Vagina (tissue), 2 donors: ENCODE measurements around the gene ABCA10. TPM values are rescaled to one million over a fixed set of nuclear protein-coding genes. Genes with fewer than 3 reads are reported as not detected.

ENCODE experiments used
- DNase-seq, 2 donors: peaks; one replicate each; pipeline ENCODE4 v3.0.0-alpha.2; 2017; ENCODE audit errors: extremely low spot score in 2 of 2
- H3K27ac ChIP-seq: fragments of 200-600 bp; sonication (generic); one replicate; pipeline ENCODE4 v1.5.1; 2019
- H3K27me3 ChIP-seq: fragments of 200-600 bp; sonication (generic); one replicate; pipeline ENCODE4 v1.5.1; 2019
- H3K36me3 ChIP-seq, 2 donors: fragments of 200-600 bp; sonication (generic); one replicate each; pipeline ENCODE4 v1.5.1; 2017 to 2019
- H3K4me1 ChIP-seq: fragments of 200-600 bp; sonication (generic); one replicate; pipeline ENCODE4 v1.5.1; 2019
- H3K4me3 ChIP-seq, 2 donors: fragments of 200-600 bp; sonication (generic); 1 replicate in 1 of 2; 2 replicates in 1 of 2; pipeline ENCODE4 v1.5.1; 2016 to 2019
- H3K9me3 ChIP-seq: fragments of 200-600 bp; sonication (generic); one replicate; pipeline ENCODE4 v1.5.1; 2019
- CTCF ChIP-seq, 3 experiments: fragments of 450-650 bp in 2 of 3; fragments of 200-600 bp in 1 of 3; sonication (generic) in 1 of 3; IDR thresholded peaks; one replicate each; pipeline ENCODE4 v1.5.1; 2017 to 2019; ENCODE audit warnings: antibody characterized with exemption in 3 of 3, mild to moderate bottlenecking in 2 of 3, moderate library complexity in 2 of 3
- POLR2A ChIP-seq, 2 donors: fragments of 450-650 bp; IDR thresholded peaks; one replicate each; pipeline ENCODE4 v1.6.1; 2017; ENCODE audit warnings: antibody characterized with exemption in 2 of 2, mild to moderate bottlenecking in 2 of 2, moderate library complexity in 2 of 2
- POLR2AphosphoS5 ChIP-seq, 2 donors: sonication (generic); formaldehyde crosslinking; IDR thresholded peaks; one replicate each; pipeline ENCODE4 v1.9.0; 2017; ENCODE audit warnings: antibody characterized with exemption in 2 of 2, mild to moderate bottlenecking in 2 of 2, low read depth in 1 of 2; ENCODE audit not compliant: insufficient read depth in 1 of 2
- intact Hi-C: fragments of 100-400 bp; cut with DNase I; formaldehyde crosslinking; loops from one replicate; pipeline ENCODE4 v1.15.1; 2023
- total RNA-seq: library from RNA; depleted of rRNA; stranded (reverse); fragments of >200 nt; gene quantifications from one replicate; pipeline ENCODE4 v1.2.3, GENCODE V29; 2016

ABCA10 gene
- total RNA-seq, 1 donor from 2014 or later: 32.2 TPM

GRCh38 chr17:69268543-69269014, 40.0 kb upstream of the ABCA10 start:
- TF ChIP-seq CTCF (IDR thresholded peaks at IDR 0.05): no peak
- TF ChIP-seq POLR2A (IDR thresholded peaks at IDR 0.05): no peak
- TF ChIP-seq POLR2AphosphoS5 (IDR thresholded peaks at IDR 0.05; ENCODE audit: insufficient read depth in 1 of 2, low read depth in 1 of 2): no peak
- Histone ChIP-seq H3K9me3 (no peaks in the 10 kb centered on the region), H3K4me1 (no peaks in the 10 kb centered on the region), H3K4me3 (no peak overlapping the region), H3K27me3 (no peaks in the 10 kb centered on the region), H3K36me3 (peaks cover 0 to 4% of the 10 kb centered on the region in 2 donors), H3K27ac (no peak overlapping the region)
- no peak for DNase-seq
- intact Hi-C loops: no loop called here

GRCh38 chr17:69267219-69267618, 38.6 kb upstream of the ABCA10 start:
- intact Hi-C loops: no loop called here
- H3K27me3 ChIP-seq: no peaks in the 10 kb centered on the region

GRCh38 chr17:69265873-69266272, 37.2 kb upstream of the ABCA10 start:
- Histone ChIP-seq H3K27ac (no peak overlapping the region), H3K4me3 (no peak overlapping the region), H3K36me3 (peaks cover 0 to 4% of the 10 kb centered on the region in 2 donors), H3K9me3 (no peaks in the 10 kb centered on the region), H3K4me1 (no peaks in the 10 kb centered on the region), H3K27me3 (no peaks in the 10 kb centered on the region)
- no peak for TF ChIP-seq POLR2A (IDR thresholded peaks at IDR 0.05)
- no peak for TF ChIP-seq CTCF (IDR thresholded peaks at IDR 0.05)
- TF ChIP-seq POLR2AphosphoS5 (IDR thresholded peaks at IDR 0.05; ENCODE audit: insufficient read depth in 1 of 2, low read depth in 1 of 2): no peak
- intact Hi-C loops: no loop called here
- DNase-seq: no peak

More at GRCh38 chr17:69267219-69267618, 38.6 kb upstream of the ABCA10 start:
- Histone ChIP-seq H3K27ac (no peak overlapping the region), H3K36me3 (peaks cover 0 to 4% of the 10 kb centered on the region in 2 donors), H3K4me1 (no peaks in the 10 kb centered on the region), H3K4me3 (no peak overlapping the region), H3K9me3 (no peaks in the 10 kb centered on the region)
- TF ChIP-seq POLR2AphosphoS5 (IDR thresholded peaks at IDR 0.05; ENCODE audit: insufficient read depth in 1 of 2, low read depth in 1 of 2) (no peak), POLR2A (IDR thresholded peaks at IDR 0.05) (no peak), CTCF (IDR thresholded peaks at IDR 0.05) (no peak)
- DNase-seq: no peak

GRCh38 chr17:69254187-69254586, 25.6 kb upstream of the ABCA10 start:
- no peak overlapping the region for H3K4me3 ChIP-seq
- TF ChIP-seq POLR2AphosphoS5 (IDR thresholded peaks at IDR 0.05; ENCODE audit: insufficient read depth in 1 of 2, low read depth in 1 of 2) (no peak), POLR2A (IDR thresholded peaks at IDR 0.05) (no peak), CTCF (IDR thresholded peaks at IDR 0.05) (no peak)
- intact Hi-C loops: no loop called here
- no peaks in the 10 kb centered on the region for H3K4me1 ChIP-seq
- H3K36me3 ChIP-seq: peaks cover 0 to 19% of the 10 kb centered on the region in 2 donors
- H3K27ac ChIP-seq: no peak overlapping the region
- DNase-seq: no peak
- no peaks in the 10 kb centered on the region for H3K9me3 ChIP-seq
- no peaks in the 10 kb centered on the region for H3K27me3 ChIP-seq

- H3K27me3 ChIP-seq: no peaks in the 10 kb centered on the region
- no peak for DNase-seq
- no peaks in the 10 kb centered on the region for H3K4me1 ChIP-seq
- no peaks in the 10 kb centered on the region for H3K9me3 ChIP-seq
- peaks cover 0 to 19% of the 10 kb centered on the region in 2 donors for H3K36me3 ChIP-seq
- TF ChIP-seq POLR2A (IDR thresholded peaks at IDR 0.05) (no peak), CTCF (IDR thresholded peaks at IDR 0.05) (no peak), POLR2AphosphoS5 (IDR thresholded peaks at IDR 0.05; ENCODE audit: insufficient read depth in 1 of 2, low read depth in 1 of 2) (no peak)
- H3K4me3 ChIP-seq: no peak overlapping the region
- intact Hi-C loops: no loop called here
- H3K27ac ChIP-seq: no peak overlapping the region
Observed at GRCh38 chr17:69250641-69251040, 22.0 kb upstream of the ABCA10 start.
